GM18951 (cell line): ENCODE data around the gene DCDC1.

Experiments
- POLR2A ChIP-seq: IDR thresholded peaks from 4 replicates; pipeline ENCODE4 v1.6.1; 2011; ENCODE audit warnings: mild to moderate bottlenecking; ENCODE audit not compliant: insufficient read length, insufficient read depth; ENCODE audit errors: extremely low read depth
- in situ Hi-C: fragments of 300-500 bp; cut with MboI; formaldehyde crosslinking; loops from one replicate; pipeline ENCODE4 v1.12.0; 2022; ENCODE audit warnings: low sequenced_read_pairs, mixed read lengths, inconsistent platforms; ENCODE audit not compliant: unreplicated experiment

Gene DCDC1

GRCh38 chr11:30917266-30917665, 452.3 kb downstream of the DCDC1 start:
- in situ Hi-C loops, result loop anchor here (10.0 kb wide), 1 partner anchor 562 kb away; no protein-coding TSS in a partner anchor
- TF ChIP-seq POLR2A, result no peak

- in situ Hi-C loops, result loop anchor here (10.0 kb wide), 1 partner anchor 562 kb away; no protein-coding TSS in a partner anchor
- TF ChIP-seq POLR2A, result no peak
These were observed 452.8 kb downstream of the DCDC1 start for GRCh38 chr11:30916764-30917163.

DNA sequence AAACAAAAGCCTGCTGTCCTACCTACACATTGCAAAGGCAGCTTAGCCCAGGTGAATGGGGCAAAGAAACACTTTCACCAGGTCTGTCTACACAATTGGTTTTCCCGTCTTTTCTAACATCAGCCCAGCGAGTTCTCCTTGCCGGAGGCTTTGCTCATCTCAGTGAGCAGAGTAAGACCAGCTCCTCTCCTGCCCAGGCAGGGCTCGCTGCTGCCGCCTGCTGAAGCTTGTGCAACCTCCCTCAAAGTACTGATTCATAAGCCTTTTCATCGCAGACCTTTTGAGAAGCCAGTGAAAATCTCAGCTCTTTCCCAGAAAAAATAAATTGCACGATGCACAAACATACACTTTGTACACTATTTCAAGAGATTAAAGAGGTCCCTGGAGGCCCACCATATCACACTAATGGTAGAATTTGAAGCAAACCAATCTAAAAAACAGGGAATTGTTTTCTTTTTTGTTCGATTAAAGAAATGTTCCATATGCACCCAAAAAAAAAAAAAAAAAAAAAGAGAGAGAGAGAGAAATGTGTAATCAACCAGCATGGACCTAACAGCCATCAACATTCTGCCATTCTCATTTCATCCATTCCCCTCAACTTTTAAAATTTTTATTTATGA, 455.3 kb downstream of the DCDC1 start:
- in situ Hi-C loops, result loop anchor here (10.0 kb wide), 1 partner anchor 559 kb away; no protein-coding TSS in a partner anchor
- no peak for TF ChIP-seq POLR2A

- TF ChIP-seq POLR2A, result no peak
- in situ Hi-C loops, result loop anchor here (10.0 kb wide), 1 partner anchor 556 kb away; no protein-coding TSS in a partner anchor
These were observed 458.3 kb downstream of the DCDC1 start for GRCh38 chr11:30911247-30911646.

GRCh38 chr11:30908857-30909256, 460.7 kb downstream of the DCDC1 start:
- in situ Hi-C loops, result no loop called here
- no peak for TF ChIP-seq POLR2A

DNA sequence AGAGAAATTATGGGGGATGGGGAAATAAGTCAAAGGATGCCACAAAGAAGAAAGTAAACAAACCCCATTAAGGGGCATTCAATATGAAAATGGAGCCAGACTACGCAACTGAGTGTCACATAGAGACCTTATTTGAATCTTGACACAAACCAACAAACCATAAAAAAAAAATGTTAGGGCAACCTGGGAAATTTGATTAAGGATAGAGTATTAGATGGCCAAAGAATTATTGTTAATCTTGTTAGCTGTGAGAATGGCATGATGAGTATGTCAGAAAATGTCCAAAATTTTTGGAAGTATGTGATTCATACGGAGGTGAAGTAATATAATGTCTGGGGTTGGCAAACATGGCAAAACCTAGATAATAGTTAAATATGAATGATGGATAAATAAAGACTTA, 461.3 kb downstream of the DCDC1 start:
- in situ Hi-C loops, result no loop called here
- TF ChIP-seq POLR2A, result no peak

DNA sequence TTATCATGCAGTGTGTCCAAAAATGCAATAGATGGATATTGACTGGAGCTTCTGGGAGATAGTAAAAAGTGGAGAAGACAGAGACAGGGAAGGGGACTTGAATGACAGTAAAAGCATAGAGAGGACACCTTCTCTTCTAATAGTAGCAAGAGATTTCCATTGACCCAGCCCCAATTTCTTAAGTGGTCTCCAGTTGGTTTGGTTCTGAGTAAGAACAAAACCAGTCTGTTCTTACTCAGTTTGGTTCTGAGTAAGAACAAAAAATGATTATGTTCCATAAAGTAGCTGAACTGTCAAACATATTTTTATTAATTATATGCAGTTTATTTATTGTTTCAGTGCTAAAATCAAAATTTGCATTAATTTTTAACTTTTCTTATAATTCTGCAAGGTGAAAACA, 466.6 kb downstream of the DCDC1 start:
- in situ Hi-C loops, result no loop called here
- TF ChIP-seq POLR2A, result no peak

GRCh38 chr11:30895046-30895445, 474.5 kb downstream of the DCDC1 start:
- TF ChIP-seq POLR2A, result no peak
- in situ Hi-C loops, result no loop called here

DNA sequence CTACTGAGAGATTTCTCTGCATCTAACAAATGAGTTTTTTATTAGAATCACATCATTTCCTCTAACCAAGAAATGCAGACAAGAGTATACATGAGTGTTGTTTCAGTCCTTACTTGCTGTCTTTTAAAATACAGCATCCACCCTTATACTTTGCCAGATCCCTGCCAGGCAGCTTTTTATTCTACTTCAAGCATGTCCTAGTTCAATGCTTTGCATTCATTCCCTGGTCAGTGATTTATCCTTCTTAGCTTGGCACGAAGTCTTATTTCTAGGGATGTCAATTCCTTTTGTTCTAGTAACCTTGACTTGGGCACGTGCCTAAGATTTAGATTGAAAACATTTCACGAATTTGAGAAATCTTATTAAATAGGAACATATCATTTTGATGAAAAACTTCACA, 476.2 kb downstream of the DCDC1 start:
- no peak for TF ChIP-seq POLR2A
- in situ Hi-C loops, result no loop called here

DNA sequence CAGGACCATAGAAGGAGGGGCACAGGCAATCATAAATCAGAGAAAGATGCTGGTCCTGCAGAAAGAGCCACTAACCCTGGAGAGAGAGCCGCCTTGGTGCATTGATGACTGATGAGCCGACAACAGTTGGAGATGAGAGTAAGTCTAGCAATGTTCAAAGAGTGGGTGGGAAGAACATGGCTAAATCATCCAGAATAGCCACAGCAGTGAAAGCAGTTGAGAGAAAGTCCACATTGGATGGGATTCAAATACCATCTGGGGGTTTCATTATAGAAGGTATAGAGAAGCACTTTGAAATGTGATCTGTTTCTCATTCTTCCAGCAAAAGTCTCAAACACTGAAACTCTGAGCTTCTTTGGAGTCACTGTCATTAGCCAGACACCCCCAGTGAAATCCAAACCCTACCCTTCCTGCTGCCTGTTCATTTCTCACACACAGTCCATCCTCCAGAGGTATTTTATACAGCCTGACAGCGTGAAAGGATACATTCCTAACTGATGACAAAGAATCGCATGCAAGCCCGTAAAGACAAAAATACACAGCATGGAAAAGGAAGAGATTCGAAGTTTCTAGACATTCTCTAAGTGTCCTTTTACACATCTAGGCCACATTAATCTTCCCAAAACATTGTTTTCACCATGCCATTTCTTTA, 480.3 kb downstream of the DCDC1 start:
- no peak for TF ChIP-seq POLR2A
- in situ Hi-C loops, result no loop called here

DNA sequence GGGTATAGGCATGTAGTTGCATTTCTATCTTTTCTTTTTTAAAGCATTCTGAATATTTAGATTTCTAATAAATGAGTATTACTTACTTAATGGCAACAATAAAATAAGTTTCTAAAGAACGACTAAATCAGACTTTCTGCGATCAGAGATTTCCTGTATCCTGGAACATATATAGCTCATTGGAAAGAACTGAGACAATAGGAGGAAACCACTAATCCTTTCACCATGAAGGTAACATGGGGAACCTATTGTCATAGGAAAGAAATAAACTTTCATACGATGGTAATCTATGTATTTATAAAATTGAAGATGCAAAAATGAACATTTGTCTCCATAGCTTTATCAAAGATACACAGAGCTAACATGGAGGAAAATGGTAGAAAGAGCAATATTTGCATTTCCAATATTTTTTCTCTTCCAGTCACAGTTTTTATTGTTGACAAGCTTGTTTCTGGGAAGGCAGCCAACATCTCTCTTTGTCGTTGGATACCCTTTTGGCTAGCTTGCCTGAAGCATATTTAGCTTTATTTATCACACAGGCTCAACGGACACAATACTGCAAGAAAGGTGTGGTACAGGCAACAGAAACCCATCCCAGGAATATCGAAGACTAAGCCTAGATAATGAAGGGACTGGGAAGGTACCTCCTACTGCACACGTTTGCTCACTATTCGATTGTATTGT, 490.1 kb downstream of the DCDC1 start:
- TF ChIP-seq POLR2A, result no peak
- in situ Hi-C loops, result no loop called here

- no peak for TF ChIP-seq POLR2A
- in situ Hi-C loops, result no loop called here
These were observed 491.1 kb downstream of the DCDC1 start for GRCh38 chr11:30878400-30878799.

DNA sequence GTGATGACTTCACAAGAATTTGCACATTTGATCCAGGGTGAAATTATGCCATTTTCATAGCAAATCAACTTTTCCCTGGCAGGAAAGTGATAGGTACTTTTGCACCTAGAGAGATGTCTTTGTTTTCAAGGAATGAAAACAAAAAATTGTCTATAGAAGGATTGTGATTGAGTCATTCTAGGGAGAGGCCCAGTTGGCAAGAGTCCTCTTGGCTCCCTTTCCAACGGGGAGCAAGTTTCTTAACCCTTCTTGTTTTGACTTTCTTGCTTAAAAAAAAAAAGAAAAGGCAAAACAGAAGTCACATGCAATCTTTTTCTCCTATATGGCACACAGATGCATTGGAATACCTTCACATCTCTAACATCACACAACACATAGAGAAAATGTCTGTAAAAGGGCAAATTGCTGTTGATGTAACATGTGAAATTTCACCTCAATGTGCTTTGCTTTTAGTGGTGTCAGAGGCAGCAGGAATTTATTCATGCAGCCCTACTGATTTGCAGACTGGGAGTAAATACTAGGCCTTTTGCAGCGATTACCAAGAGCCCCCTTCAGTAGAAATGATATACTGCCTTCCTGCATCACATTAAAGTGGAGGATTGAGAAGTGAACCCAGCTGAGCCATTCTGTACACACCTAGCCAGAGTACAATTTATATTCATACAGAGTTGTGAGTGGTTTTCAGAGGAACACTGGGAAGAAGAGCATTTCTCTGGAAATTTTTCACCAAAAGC, 492.7 kb downstream of the DCDC1 start:
- in situ Hi-C loops, result no loop called here

More for the DNA sequence above, 492.7 kb downstream of the DCDC1 start:
- no peak for TF ChIP-seq POLR2A
